Subcutaneous adipose tissue (tissue), 4 donors: Measurements from ENCODE around the gene RFTN1. TPM values are rescaled to one million over a fixed set of nuclear protein-coding genes. Genes with fewer than 3 reads are reported as not detected.

Source experiments
- total RNA-seq, 4 donors: library from RNA; depleted of rRNA; stranded (reverse); fragments of >200 nt; gene quantifications; one replicate each; pipeline ENCODE4 v1.1.0, GENCODE V29; 2016
- TF ChIP-seq, protein P1 (sequence below): fragments of 450-650 bp; IDR thresholded peaks from one replicate; pipeline ENCODE4 v1.5.1; 2016; ENCODE audit warnings: low read depth, mild to moderate bottlenecking, control low read depth, antibody characterized with exemption, moderate library complexity

The RFTN1 gene
- total RNA-seq, 4 donors from 2014 or later, result 58.1 to 116 (median 97.4) TPM

DNA sequence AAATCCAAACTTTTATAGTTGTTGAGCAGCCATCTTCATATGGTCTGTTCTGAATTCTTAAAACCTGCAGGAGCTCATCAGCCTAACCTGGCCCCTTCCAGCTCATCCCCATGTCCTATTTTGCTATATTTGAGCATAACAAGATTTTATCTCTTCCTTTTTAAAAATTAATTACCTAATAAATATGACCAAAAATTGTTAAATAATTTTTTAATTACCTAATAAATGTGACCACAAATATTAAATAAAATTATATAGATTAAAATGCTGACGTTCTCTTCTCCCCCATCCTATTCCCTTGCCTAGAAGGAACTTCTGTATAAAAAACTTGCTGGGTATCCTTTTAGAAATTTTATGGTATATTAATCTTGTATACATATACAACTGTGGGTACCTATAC lies 204.8 kb downstream of the RFTN1 start:
- TF ChIP-seq, protein P1, sequence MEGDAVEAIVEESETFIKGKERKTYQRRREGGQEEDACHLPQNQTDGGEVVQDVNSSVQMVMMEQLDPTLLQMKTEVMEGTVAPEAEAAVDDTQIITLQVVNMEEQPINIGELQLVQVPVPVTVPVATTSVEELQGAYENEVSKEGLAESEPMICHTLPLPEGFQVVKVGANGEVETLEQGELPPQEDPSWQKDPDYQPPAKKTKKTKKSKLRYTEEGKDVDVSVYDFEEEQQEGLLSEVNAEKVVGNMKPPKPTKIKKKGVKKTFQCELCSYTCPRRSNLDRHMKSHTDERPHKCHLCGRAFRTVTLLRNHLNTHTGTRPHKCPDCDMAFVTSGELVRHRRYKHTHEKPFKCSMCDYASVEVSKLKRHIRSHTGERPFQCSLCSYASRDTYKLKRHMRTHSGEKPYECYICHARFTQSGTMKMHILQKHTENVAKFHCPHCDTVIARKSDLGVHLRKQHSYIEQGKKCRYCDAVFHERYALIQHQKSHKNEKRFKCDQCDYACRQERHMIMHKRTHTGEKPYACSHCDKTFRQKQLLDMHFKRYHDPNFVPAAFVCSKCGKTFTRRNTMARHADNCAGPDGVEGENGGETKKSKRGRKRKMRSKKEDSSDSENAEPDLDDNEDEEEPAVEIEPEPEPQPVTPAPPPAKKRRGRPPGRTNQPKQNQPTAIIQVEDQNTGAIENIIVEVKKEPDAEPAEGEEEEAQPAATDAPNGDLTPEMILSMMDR, result no peak

DNA sequence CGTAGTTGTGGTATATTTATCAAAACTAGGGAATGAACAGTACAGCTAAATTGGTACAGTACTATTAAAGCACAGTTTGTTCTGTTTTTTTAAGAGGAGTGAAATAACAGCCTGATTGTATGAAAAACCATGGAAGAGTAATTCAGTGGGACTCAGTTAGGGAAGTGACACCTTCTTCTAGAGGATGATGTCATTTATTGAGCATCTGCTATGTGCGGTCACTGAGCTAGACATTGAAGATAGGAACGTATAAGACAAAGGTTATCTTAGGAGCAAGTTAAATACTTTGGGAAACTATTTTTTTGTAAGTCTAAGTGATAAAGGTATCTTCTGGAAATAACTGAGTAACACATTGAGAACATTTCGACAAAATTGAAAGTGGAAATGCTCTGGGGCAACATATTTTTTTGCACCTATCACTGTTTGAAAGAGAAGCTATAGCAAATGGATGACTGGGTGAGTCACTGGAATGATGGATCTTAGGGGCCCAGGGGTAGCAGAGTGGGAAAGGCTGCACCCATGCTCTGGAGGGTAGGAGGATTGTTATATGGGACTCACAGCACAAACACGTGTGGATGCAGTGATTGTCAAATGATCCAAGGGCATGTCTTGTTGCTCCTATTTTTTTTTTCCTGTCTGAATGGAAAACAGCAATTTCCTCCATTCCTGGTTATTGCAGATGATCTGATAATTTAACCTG lies 205.5 kb downstream of the RFTN1 start:
- TF ChIP-seq, protein P1, result no peak

DNA sequence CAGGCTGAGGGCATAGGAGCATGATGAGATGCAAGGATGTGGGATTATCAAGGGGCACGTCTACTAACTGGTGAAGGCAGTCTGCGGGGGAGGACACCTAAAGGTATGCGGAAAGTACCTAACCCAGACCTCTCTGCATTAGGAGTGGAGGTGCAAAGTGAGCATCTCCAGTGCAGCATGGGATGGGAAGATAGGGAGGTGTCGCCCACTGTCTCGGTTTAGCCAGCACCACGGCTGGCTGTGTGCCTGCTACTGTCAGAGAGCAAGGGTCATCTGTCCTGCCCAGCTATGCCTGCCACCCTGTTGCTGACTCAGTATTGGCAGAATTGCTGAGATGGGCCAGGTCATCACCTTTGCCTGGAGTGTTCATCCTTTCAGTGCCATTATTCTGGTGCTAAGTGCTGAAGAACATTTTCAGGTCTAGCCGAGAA lies 208.4 kb downstream of the RFTN1 start:
- TF ChIP-seq, protein P1, result no peak

DNA sequence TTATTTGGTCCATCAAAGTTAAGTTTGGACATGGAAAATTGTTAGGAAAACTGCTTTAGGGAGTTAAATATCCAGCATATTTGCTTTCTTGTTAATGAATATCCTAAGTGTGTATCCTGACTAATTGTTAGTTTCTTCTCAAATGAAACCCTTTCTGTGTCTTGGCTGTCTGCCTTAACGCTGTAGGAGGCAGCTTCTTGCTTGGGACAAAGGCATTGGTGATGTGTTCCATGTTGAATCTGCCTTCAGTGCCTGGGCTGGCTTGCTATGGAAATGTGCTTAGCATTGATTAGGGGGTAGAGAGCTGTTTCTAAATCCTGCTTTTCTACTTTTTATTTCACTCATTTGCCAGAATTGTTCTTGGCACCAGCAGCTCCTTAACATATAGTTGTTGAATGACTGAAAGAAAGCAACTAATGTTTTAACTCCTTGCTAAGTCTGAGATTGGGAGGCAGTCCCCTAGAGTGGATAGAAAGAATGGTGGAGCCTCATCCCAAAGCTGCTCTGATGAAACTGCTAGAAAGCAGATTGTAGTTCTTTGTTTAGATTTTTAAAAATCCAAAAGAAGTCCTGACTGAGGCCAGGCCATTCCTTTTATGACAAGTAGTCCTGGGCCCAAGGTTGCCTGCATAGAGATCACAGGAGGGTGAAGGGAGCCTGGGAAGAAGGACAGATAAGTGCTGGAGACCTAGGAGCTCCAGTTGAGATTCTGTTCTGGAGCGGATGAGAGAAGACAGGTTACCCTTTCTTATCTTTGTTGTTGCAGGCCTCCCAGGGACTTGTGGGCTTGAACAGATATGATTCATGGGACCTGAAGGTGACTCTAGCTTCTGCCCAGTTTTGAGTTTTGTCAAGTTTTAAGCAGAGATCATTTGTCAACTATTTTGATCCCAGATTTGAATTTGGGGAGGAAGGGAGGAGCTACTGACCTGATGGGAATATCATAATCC lies 209.2 kb downstream of the RFTN1 start:
- TF ChIP-seq, protein P1, result no peak

DNA sequence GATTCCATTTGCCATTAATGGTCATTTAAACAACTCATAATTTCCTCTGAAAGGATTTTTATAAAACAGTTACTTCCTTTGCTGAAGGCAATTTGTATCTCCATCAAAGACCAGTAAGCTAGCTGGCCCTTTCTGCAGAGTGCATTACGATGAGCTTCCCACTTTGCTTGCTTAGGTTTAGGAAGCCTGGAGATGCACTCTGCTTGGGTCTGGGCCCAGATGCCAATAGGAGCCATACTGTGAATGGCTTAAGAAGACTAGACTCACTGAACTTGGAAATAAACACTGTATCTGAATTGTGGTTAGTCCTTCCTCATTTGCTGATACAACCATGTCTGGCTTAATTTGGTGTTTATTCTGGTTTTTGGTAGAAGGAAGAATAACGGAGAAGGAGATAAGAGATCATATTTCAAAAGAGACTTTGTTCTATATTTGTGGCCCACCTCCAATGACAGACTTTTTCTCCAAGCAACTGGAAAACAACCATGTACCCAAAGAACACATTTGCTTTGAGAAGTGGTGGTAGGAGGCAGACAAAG lies 210.4 kb downstream of the RFTN1 start:
- TF ChIP-seq, protein P1, result no peak

DNA sequence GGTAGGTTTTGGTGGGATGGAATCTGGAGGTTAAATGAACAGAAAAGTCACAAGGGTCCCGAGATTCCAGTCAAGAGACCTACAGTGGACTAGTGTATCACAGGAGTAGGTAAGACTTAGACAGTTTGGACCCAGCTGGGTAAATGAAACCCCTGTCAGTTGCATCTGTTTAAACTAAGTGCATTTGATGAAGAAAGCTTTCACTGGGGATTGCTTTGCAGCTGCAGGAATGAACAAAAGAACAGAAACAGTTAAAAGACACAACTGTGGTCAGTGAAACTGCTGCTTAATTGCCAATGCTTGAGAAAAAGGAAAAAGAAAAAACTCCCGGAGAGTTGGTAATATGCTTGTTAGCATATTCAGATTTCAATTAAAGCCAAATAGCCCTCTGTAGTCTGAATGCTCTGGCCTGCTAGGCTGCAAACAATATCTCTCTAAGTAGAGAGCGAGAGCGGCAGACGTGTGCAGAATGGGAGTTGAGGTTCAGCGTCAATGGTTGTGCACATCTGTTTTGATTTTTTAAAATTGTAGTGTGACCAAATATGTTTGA lies 211.3 kb downstream of the RFTN1 start:
- TF ChIP-seq, protein P1, result no peak
